ENCODE results near the gene PLA2G4F.

PLA2G4F gene

DNA sequence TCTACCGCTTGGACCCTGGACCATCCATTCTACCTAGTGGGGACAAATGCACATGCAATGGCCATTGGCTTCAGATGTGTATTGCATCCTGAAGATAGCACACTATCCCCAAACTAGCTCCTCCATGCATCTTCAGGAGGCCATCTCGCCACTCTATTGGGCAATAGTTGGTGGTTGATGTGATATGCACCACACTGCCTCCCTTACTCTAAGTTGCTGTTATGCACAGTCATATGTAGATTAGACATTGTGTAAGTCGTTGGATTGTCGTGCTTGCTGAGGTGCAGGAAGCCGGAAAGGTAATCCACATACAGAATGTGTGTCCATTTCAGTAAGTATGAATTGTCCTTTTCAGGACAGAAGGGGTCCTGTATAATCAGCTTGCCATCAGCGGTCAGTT is 35.4 kb downstream of the PLA2G4F start:
- H3K79me2 ChIP-seq (ENCODE audit: insufficient read depth, low read length), result no peaks in the 10 kb centered on the region
- H3K4me3 ChIP-seq (ENCODE audit: low read depth in 1 of 2, low read length in 2 of 2), result no peak overlapping the region
- H3K9me3 ChIP-seq (ENCODE audit: insufficient read depth, low read length, severe bottlenecking), result no peaks in the 10 kb centered on the region
- H3K4me2 ChIP-seq (ENCODE audit: insufficient read depth, low read length), result no peak overlapping the region
- peaks cover 13% of the 10 kb centered on the region for H3K4me1 ChIP-seq (ENCODE audit: insufficient read depth, low read length)
- no peak overlapping the region for H3K9ac ChIP-seq (ENCODE audit: low read depth, low read length)
- ATAC-seq (ENCODE audit: insufficient read depth, low read depth), result no peak
- H3K27me3 ChIP-seq (ENCODE audit: insufficient read depth, low read length, poor library complexity), result peaks cover 5% of the 10 kb centered on the region
- no peaks in the 10 kb centered on the region for H3K36me3 ChIP-seq (ENCODE audit: insufficient read depth, low read length)
- no peak for DNase-seq
- TF ChIP-seq, protein P1, sequence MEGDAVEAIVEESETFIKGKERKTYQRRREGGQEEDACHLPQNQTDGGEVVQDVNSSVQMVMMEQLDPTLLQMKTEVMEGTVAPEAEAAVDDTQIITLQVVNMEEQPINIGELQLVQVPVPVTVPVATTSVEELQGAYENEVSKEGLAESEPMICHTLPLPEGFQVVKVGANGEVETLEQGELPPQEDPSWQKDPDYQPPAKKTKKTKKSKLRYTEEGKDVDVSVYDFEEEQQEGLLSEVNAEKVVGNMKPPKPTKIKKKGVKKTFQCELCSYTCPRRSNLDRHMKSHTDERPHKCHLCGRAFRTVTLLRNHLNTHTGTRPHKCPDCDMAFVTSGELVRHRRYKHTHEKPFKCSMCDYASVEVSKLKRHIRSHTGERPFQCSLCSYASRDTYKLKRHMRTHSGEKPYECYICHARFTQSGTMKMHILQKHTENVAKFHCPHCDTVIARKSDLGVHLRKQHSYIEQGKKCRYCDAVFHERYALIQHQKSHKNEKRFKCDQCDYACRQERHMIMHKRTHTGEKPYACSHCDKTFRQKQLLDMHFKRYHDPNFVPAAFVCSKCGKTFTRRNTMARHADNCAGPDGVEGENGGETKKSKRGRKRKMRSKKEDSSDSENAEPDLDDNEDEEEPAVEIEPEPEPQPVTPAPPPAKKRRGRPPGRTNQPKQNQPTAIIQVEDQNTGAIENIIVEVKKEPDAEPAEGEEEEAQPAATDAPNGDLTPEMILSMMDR (IDR thresholded peaks at IDR 0.05; ENCODE audit: borderline replicate concordance, extremely low read depth, low read length, poor library complexity, severe bottlenecking), result no peak
- no peak for TF ChIP-seq EZH2 (IDR thresholded peaks at IDR 0.05; ENCODE audit: borderline replicate concordance, low read depth, low read length, severe bottlenecking)
- H4K20me1 ChIP-seq (ENCODE audit: insufficient read depth, low read length), result no peaks in the 10 kb centered on the region
- H3K27ac ChIP-seq (ENCODE audit: low read length), result no peak overlapping the region
- no peak overlapping the region for H2AFZ ChIP-seq (ENCODE audit: low read depth, low read length)

DNA sequence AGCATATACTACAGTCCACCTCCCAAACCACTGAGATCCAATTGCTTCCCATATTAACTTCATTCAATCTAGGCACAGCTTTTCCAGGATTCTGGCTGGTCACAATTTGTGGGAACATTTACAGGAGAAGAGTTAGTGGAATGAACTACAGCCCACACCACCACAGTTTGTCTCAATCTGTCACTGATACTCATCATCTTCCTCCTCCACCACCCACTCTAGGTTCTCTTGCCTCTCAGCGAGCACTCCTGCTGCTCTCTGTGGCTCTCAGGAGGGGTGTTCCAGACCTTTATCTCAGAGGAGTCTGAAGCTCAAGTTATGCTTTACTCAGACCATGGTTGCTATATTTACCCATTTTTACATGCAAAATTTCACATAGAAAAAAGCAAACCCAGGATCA is 36.2 kb downstream of the PLA2G4F start:
- Histone ChIP-seq H3K4me2 (ENCODE audit: insufficient read depth, low read length) (no peak overlapping the region), H3K4me1 (ENCODE audit: insufficient read depth, low read length) (peaks cover 13% of the 10 kb centered on the region), H3K27ac (ENCODE audit: low read length) (no peak overlapping the region), H3K4me3 (ENCODE audit: low read depth in 1 of 2, low read length in 2 of 2) (no peak overlapping the region), H3K27me3 (ENCODE audit: insufficient read depth, low read length, poor library complexity) (peaks cover 5% of the 10 kb centered on the region), H2AFZ (ENCODE audit: low read depth, low read length) (no peak overlapping the region), H4K20me1 (ENCODE audit: insufficient read depth, low read length) (no peaks in the 10 kb centered on the region), H3K79me2 (ENCODE audit: insufficient read depth, low read length) (no peaks in the 10 kb centered on the region), H3K36me3 (ENCODE audit: insufficient read depth, low read length) (no peaks in the 10 kb centered on the region), H3K9me3 (ENCODE audit: insufficient read depth, low read length, severe bottlenecking) (no peaks in the 10 kb centered on the region), H3K9ac (ENCODE audit: low read depth, low read length) (no peak overlapping the region)
- ATAC-seq (ENCODE audit: insufficient read depth, low read depth) (no peak), DNase-seq (no peak)
- TF ChIP-seq, protein P1 (IDR thresholded peaks at IDR 0.05; ENCODE audit: borderline replicate concordance, extremely low read depth, low read length, poor library complexity, severe bottlenecking), result no peak
- TF ChIP-seq EZH2 (IDR thresholded peaks at IDR 0.05; ENCODE audit: borderline replicate concordance, low read depth, low read length, severe bottlenecking), result no peak

DNA sequence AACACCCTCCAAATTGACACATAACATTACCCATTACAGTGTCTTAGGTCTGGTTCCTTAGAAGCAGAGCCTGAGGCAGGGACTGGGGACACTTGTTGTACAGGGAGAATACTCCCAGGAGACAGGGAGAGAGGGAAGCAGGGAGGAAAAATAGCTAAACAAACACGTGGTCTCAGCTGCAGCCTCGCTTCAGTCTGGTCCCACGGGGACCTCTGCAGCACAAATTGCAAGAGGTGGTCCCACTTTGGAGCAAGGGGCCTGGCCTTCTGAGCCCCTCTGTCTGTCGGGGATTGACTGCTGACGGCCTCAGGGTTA is 37.0 kb downstream of the PLA2G4F start:
- peaks cover 5% of the 10 kb centered on the region for H3K27me3 ChIP-seq (ENCODE audit: insufficient read depth, low read length, poor library complexity)
- H3K27ac ChIP-seq (ENCODE audit: low read length), result peak overlapping the region; percentile 48
- peak overlapping the region; percentile 34; the same call in 1 of the 2 replicates for H3K9ac ChIP-seq (ENCODE audit: low read depth, low read length)
- no peaks in the 10 kb centered on the region for H4K20me1 ChIP-seq (ENCODE audit: insufficient read depth, low read length)
- H2AFZ ChIP-seq (ENCODE audit: low read depth, low read length), result peak overlapping the region; percentile 63
- TF ChIP-seq, protein P1 (IDR thresholded peaks at IDR 0.05; ENCODE audit: borderline replicate concordance, extremely low read depth, low read length, poor library complexity, severe bottlenecking), result no peak
- TF ChIP-seq EZH2 (IDR thresholded peaks at IDR 0.05; ENCODE audit: borderline replicate concordance, low read depth, low read length, severe bottlenecking), result no peak
- DNase-seq (no peak), ATAC-seq (ENCODE audit: insufficient read depth, low read depth) (no peak)
- H3K9me3 ChIP-seq (ENCODE audit: insufficient read depth, low read length, severe bottlenecking), result no peaks in the 10 kb centered on the region
- H3K4me2 ChIP-seq (ENCODE audit: insufficient read depth, low read length), result peak overlapping the region; percentile 53; the same call in 1 of the 2 replicates
- H3K36me3 ChIP-seq (ENCODE audit: insufficient read depth, low read length), result no peaks in the 10 kb centered on the region
- no peaks in the 10 kb centered on the region for H3K79me2 ChIP-seq (ENCODE audit: insufficient read depth, low read length)
- H3K4me1 ChIP-seq (ENCODE audit: insufficient read depth, low read length), result peaks cover 13% of the 10 kb centered on the region
- H3K4me3 ChIP-seq (ENCODE audit: low read depth in 1 of 2, low read length in 2 of 2), result peak overlapping the region in 1 of 2 experiments; percentile 43; a peak in 2 of 4 replicates

All from DND-41 (cell line).